ENCODE data around the gene GGA1. TPM values are rescaled to one million over a fixed set of nuclear protein-coding genes. Genes with fewer than 3 reads are reported as not detected.
A peak's percentile ranks its signal among the peaks of the same experiment; 100 is the strongest.

The GGA1 gene
- total RNA-seq, 1 donor from 2014 or later = 132 TPM

DNA sequence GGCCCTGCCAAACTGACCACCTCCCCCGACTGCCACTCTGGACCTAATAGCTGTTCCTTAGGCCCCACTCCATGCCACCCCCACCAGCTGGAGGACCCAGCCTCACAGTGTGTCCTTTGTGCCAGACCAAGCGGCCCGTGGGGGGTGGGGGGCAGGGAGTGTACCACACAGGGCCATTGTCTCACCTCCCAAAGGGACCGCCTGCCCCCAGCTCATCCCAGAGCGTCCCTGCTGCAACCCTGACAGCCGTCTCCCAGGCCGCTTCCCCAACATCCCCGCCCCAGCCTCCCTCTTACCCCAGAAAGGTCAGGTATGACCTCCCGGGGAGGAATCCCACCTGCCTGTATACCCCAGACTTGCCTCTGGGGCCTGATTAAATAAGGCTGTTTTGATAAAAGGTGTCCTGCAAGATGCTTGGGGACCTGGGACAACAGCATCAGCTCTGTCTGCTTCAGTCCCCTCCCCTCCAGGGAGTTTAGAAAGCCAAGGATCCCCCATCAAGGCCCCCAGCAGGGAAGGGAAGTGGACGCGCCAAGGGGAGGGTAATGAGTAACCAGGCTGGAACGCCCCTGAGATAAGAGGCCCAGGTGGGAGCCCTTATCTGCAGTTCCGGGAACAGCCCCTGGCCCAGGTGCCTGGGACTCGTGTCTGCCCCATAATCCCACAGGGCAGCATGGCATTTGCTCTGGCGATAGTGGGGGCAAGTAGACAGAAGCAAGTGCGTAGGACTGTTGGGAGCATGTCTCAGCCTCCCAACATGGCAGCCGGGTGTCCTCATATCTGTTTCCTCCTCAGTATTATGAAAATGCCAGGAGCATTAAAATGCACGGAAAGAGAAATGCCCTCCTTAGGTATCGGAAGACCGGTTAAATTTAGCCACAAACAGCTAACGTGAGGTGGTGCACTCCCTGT lies 39.4 kb upstream of the GGA1 start:
- peak; percentile 68 for DNase-seq (ENCODE audit: low spot score, unreplicated experiment)
- peaks cover 44% of the 10 kb centered on the region for H3K4me1 Mint-ChIP-seq (ENCODE audit: low read depth)
- peak overlapping the region; percentile 99 for H3K27ac Mint-ChIP-seq
- H3K4me3 Mint-ChIP-seq (ENCODE audit: low read depth) = peak overlapping the region; percentile 45
- peaks cover 8% of the 10 kb centered on the region for H3K36me3 Mint-ChIP-seq (ENCODE audit: insufficient read depth)
- H3K9me3 Mint-ChIP-seq (ENCODE audit: low read depth) = no peaks in the 10 kb centered on the region
- TF ChIP-seq, protein P1, sequence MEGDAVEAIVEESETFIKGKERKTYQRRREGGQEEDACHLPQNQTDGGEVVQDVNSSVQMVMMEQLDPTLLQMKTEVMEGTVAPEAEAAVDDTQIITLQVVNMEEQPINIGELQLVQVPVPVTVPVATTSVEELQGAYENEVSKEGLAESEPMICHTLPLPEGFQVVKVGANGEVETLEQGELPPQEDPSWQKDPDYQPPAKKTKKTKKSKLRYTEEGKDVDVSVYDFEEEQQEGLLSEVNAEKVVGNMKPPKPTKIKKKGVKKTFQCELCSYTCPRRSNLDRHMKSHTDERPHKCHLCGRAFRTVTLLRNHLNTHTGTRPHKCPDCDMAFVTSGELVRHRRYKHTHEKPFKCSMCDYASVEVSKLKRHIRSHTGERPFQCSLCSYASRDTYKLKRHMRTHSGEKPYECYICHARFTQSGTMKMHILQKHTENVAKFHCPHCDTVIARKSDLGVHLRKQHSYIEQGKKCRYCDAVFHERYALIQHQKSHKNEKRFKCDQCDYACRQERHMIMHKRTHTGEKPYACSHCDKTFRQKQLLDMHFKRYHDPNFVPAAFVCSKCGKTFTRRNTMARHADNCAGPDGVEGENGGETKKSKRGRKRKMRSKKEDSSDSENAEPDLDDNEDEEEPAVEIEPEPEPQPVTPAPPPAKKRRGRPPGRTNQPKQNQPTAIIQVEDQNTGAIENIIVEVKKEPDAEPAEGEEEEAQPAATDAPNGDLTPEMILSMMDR (IDR thresholded peaks at IDR 0.05; ENCODE audit: unreplicated experiment) = no peak
- H3K27me3 Mint-ChIP-seq = no peaks in the 10 kb centered on the region

DNA sequence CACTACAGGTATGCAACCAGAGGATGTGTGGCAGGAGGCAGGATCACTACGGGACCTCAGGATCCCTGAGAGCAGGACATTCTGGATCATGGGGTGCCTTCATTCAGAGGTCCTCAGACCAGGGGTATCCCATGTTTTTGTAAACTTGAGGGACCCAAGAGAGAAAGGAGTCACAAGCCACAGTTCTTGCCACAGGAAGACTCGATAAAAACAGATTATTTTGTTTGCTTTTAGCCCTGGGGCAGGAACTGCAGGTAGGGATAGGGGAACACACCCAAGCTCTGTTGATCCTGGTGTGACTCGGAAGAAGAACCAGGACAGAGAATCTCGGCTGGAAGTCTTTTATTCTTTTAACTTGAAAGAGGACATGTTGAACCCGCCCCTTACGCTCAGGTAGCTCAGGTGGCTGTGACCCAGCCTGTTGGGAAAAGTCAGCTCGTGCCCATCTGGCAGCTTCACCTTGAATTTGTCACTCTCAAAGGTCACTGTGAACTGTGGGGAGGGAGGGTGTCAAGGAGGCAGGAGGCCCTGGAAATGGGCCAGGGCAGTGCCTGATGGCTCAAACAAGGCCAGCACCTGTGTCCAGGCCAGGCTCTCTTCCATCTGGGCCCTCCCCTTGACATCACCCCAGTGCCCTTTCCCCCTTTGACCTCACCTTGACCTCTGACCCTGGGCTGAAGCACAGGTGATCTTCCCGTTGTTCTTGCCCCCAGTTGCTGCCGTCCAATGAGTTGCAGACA lies 38.5 kb upstream of the GGA1 start:
- TF ChIP-seq, protein P1 (IDR thresholded peaks at IDR 0.05; ENCODE audit: unreplicated experiment) = no peak
- Mint-ChIP-seq H3K27me3 (no peaks in the 10 kb centered on the region), H3K9me3 (ENCODE audit: low read depth) (no peaks in the 10 kb centered on the region), H3K4me3 (ENCODE audit: low read depth) (peak overlapping the region; percentile 35), H3K36me3 (ENCODE audit: insufficient read depth) (peaks cover 8% of the 10 kb centered on the region), H3K4me1 (ENCODE audit: low read depth) (peaks cover 42% of the 10 kb centered on the region), H3K27ac (peak overlapping the region; percentile 99)
- no peak for DNase-seq (ENCODE audit: low spot score, unreplicated experiment)

DNA sequence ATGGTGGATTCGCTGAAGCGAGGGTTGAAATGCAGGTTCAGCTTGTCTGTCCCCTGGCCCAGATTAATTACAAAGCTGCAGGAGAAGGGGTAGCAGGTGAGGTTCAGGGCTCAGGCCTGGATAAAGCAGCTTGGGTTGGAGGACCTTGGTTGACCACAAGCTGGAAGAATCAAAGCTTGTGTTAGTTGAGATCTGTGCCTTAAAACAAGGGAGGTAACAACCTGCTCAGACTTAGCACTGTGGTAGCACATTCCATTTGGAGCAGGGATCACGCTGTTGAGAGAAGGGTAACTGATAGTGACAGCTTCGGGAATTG lies 38.0 kb upstream of the GGA1 start:
- peak overlapping the region; percentile 35 for H3K4me3 Mint-ChIP-seq (ENCODE audit: low read depth)
- peak overlapping the region; percentile 99 for H3K27ac Mint-ChIP-seq
- peaks cover 8% of the 10 kb centered on the region for H3K36me3 Mint-ChIP-seq (ENCODE audit: insufficient read depth)
- peaks cover 42% of the 10 kb centered on the region for H3K4me1 Mint-ChIP-seq (ENCODE audit: low read depth)
- TF ChIP-seq, protein P1 (IDR thresholded peaks at IDR 0.05; ENCODE audit: unreplicated experiment) = no peak
- H3K27me3 Mint-ChIP-seq = no peaks in the 10 kb centered on the region
- H3K9me3 Mint-ChIP-seq (ENCODE audit: low read depth) = no peaks in the 10 kb centered on the region
- DNase-seq (ENCODE audit: low spot score, unreplicated experiment) = no peak

DNA sequence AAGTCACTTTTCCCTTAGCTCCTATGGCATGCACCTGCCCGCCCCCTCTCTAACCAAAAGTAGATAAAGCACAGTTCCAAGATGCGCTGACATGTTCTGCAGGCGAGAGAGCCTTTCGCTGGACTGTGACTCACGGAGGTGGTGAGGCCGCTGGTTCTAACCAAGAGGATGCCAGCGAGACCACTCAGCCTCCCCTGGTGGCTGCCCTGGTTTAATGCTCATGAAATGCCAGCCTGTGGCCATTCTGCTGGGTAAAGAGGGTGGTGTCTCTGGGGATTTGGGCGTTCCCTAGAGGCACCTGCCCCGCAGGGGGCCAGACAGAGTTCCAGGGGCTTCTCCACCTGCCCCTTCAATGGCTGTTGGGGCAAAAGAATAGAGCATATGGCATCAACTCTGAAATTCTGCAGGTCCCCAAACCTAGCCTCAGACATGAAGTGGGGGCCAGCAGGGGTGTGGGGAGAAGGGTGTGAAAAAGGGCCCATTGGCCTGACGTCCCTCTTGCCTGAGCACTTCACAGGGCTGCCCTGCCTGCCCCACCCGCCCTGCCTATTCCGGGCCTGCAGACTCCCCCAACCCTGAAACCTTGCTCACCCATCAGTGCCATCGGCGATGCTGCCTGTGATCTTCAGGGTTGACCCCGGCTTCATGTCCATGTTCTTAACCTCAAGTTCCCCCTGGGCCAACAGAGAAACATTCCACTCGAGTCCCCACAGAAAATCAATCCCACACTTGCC lies 37.2 kb upstream of the GGA1 start:
- no peaks in the 10 kb centered on the region for H3K27me3 Mint-ChIP-seq
- H3K9me3 Mint-ChIP-seq (ENCODE audit: low read depth) = no peaks in the 10 kb centered on the region
- H3K4me1 Mint-ChIP-seq (ENCODE audit: low read depth) = peaks cover 42% of the 10 kb centered on the region
- no peak for DNase-seq (ENCODE audit: low spot score, unreplicated experiment)
- no peak overlapping the region for H3K4me3 Mint-ChIP-seq (ENCODE audit: low read depth)
- H3K36me3 Mint-ChIP-seq (ENCODE audit: insufficient read depth) = peaks cover 8% of the 10 kb centered on the region
- peak overlapping the region; percentile 99 for H3K27ac Mint-ChIP-seq
- TF ChIP-seq, protein P1 (IDR thresholded peaks at IDR 0.05; ENCODE audit: unreplicated experiment) = no peak

DNA sequence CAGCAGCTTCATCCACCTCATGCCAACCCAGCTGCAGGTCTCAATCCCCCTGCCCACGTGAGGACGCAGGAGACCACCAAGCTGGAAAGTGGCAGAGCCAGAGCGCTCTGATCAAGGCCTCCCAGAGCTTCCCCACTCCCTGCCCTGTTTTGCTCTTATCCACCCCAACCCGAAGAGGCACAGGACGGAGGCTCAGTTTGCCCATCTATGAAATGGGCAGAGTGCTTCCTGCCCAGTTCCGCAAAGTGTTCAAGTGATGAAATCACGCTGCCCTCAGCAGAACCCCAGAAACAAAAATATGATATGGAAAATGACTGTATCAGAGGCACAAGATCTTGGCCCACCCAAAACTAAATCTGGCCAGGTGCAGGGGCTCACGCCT lies 36.7 kb upstream of the GGA1 start:
- no peak for DNase-seq (ENCODE audit: low spot score, unreplicated experiment)
- Mint-ChIP-seq H3K36me3 (ENCODE audit: insufficient read depth) (peaks cover 7% of the 10 kb centered on the region), H3K9me3 (ENCODE audit: low read depth) (no peaks in the 10 kb centered on the region), H3K4me1 (ENCODE audit: low read depth) (peaks cover 41% of the 10 kb centered on the region), H3K27ac (peak overlapping the region; percentile 59), H3K27me3 (no peaks in the 10 kb centered on the region), H3K4me3 (ENCODE audit: low read depth) (no peak overlapping the region)
- TF ChIP-seq, protein P1 (IDR thresholded peaks at IDR 0.05; ENCODE audit: unreplicated experiment) = no peak
